Stimulated activated CD4-positive, alpha-beta T cell treated with anti-CD3 and anti-CD28 coated beads, Interleukin-4, amount 100 ng/mL, for 48 hours (primary cell): ENCODE measurements around the gene OR10G2.

Experiments
- DNase-seq, 2 donors: peaks; one replicate each; pipeline ENCODE4 v3.0.0-alpha.2; 2020; ENCODE audit warnings: low read depth in 2 of 2

Gene OR10G2

DNA sequence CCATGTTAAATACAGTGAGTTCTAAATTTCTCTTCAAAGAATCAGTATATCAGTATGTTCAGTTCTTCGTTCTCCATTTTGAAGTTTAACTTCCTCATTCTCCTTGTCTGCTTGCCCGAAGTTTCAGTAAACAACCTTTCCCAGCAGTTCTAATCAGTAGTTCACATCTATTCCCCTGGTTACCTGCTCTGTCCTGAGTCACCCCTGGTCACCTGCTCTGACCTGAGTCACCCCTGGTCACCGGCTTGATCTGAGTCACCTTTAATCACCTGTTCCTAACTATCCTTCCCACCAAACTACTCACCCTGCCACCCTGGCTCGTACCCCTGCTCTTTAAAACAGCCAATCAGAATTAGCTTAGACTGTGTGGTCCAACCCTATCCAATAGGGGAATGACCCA, 45.4 kb downstream of the OR10G2 start:
- no peak for DNase-seq
